K562 (cell line): ENCODE measurements around the gene ROPN1. TPM values are rescaled to one million over a fixed set of nuclear protein-coding genes. Genes with fewer than 3 reads are reported as not detected.
"Not testable (repeated sequence)": the region's sequence is repeated elsewhere in the genome, so short reads cannot be mapped to it uniquely, and the experiment has no call there.

ENCODE experiments used
- ATAC-seq: fragments of 200-7000 bp; cut with Tn5 transposase; 3 replicates; pipeline ENCODE4 v1.9.1; 2020; ENCODE audit warnings: moderate library complexity
- BruUV-seq: library from RNA; stranded (reverse); fragments of 400-500 nt; replicated peaks from 2 replicates; lab custom pipeline; 2021; lab: Mats Ljungman, UMichigan
- CTCF ChIA-PET: fragments of 300-600 bp; formaldehyde crosslinking; extraction: SDS; loops from one replicate; lab custom pipeline; 2021; ENCODE audit warnings: low intra/inter-chr PET ratio; lab: Yijun Ruan, JAX
- POLR2A ChIA-PET: fragments of 300-600, 350-650 bp; sonication (Branson Sonifier 250); formaldehyde crosslinking; extraction: SDS; loops from one replicate; lab custom pipeline; 2021; ENCODE audit warnings: antibody characterized with exemption, inconsistent platforms; lab: Yijun Ruan, JAX
- DNase-seq, 4 experiments: peaks; one replicate each; pipeline versions ENCODE4 v3.0.0 to v3.0.0-alpha.2; 2011 to 2018; ENCODE audit warnings: low spot score in 3 of 4, mixed read lengths in 3 of 4; ENCODE audit errors: extremely low read depth in 1 of 4
- FAIRE-seq: peaks from 2 replicates; lab custom pipeline; 2011; peaks lifted over from hg19 to GRCh38; lab: Jason Lieb, UNC
- H2AFZ ChIP-seq: 2 replicates; pipeline ENCODE4 v1.6.0; 2011; ENCODE audit warnings: low read depth, low read length, control low read depth, inconsistent platforms
- H3K27ac ChIP-seq: fragments of 200-600 bp; 3 replicates; pipeline ENCODE4 v1.8.0; 2011; ENCODE audit warnings: low read depth, mild to moderate bottlenecking, control low read depth, inconsistent platforms, low read length, moderate library complexity, mixed read lengths; ENCODE audit errors: extremely low read depth
- H3K27me3 ChIP-seq, 2 experiments: fragments of 300-600 bp in 1 of 2; 2 replicates in 1 of 2; 3 replicates in 1 of 2; pipeline versions ENCODE4 v1.6.0 to v1.8.0; 2011; ENCODE audit warnings: inconsistent platforms in 2 of 2, low read length in 2 of 2, mild to moderate bottlenecking in 1 of 2, mixed read lengths in 1 of 2, moderate library complexity in 1 of 2; ENCODE audit not compliant: control insufficient read depth in 2 of 2, insufficient read depth in 2 of 2
- H3K36me3 ChIP-seq: fragments of 300-600 bp; 3 replicates; pipeline ENCODE4 v1.8.0; 2011; ENCODE audit warnings: mild to moderate bottlenecking, low read length, inconsistent platforms; ENCODE audit not compliant: control insufficient read depth, insufficient read depth
- H3K4me1 ChIP-seq, 2 experiments: fragments of 200-600 bp in 1 of 2; replicated peaks in 1 of 2; 2 replicates in 1 of 2; 3 replicates in 1 of 2; pipeline versions ENCODE4 v1.5.1 to v1.8.0; 2011; ENCODE audit warnings: inconsistent platforms in 2 of 2, low read length in 2 of 2, mild to moderate bottlenecking in 1 of 2, mixed read lengths in 1 of 2, moderate library complexity in 1 of 2; ENCODE audit not compliant: control insufficient read depth in 2 of 2, insufficient read depth in 2 of 2
- H3K4me2 ChIP-seq: 2 replicates; pipeline ENCODE4 v1.6.1; 2011; ENCODE audit warnings: low read length, control low read depth, inconsistent platforms, mixed read lengths; ENCODE audit not compliant: insufficient read depth
- H3K4me3 ChIP-seq: fragments of 200-600 bp; sonication (generic), shearing (Covaris generic); 2 replicates; pipeline ENCODE4 v1.5.1; 2016; ENCODE audit warnings: control low read depth, inconsistent platforms
- H3K79me2 ChIP-seq: fragments of 200-600 bp; 3 replicates; pipeline ENCODE4 v1.8.0; 2011; ENCODE audit warnings: low read length, inconsistent platforms; ENCODE audit not compliant: control insufficient read depth, insufficient read depth
- H3K9ac ChIP-seq, 2 experiments: 2 replicates each; pipeline versions ENCODE4 v1.6.0 to v1.6.1; 2011; ENCODE audit warnings: low read depth in 2 of 2, low read length in 2 of 2, control low read depth in 1 of 2, inconsistent platforms in 1 of 2, mild to moderate bottlenecking in 1 of 2, mixed read lengths in 1 of 2; ENCODE audit not compliant: insufficient read depth in 1 of 2
- H3K9me1 ChIP-seq: one replicate; pipeline ENCODE4 v1.6.0; 2011; ENCODE audit warnings: inconsistent platforms, mild to moderate bottlenecking, low read length, moderate library complexity; ENCODE audit not compliant: control insufficient read depth, insufficient read depth
- H3K9me3 ChIP-seq: replicated peaks from 2 replicates; pipeline ENCODE4 v1.5.1; 2011; ENCODE audit warnings: low read depth, low read length, inconsistent platforms; ENCODE audit not compliant: control insufficient read depth, insufficient read depth
- H4K20me1 ChIP-seq: replicated peaks from 2 replicates; pipeline ENCODE4 v1.6.1; 2011; ENCODE audit warnings: low read length, inconsistent platforms, mixed read lengths; ENCODE audit not compliant: control insufficient read depth, insufficient read depth
- BRD9 ChIP-seq: fragments of 450-650 bp; IDR thresholded peaks from 2 replicates; pipeline ENCODE4 v1.6.1; 2018; ENCODE audit warnings: low read depth; ENCODE audit not compliant: partially characterized antibody
- CAMTA2 ChIP-seq: fragments of 250-450 bp; sonication (Bioruptor Pico); conservative IDR thresholded peaks from 2 replicates; pipeline ENCODE4 v1.5.1; 2022
- CBFA2T3 ChIP-seq: fragments of 450-650 bp; IDR thresholded peaks from 2 replicates; pipeline ENCODE4 v1.6.1; 2017
- CBX5 ChIP-seq: IDR thresholded peaks from 2 replicates; pipeline ENCODE4 v1.6.1; 2014; ENCODE audit warnings: low read depth, borderline replicate concordance
- CSDE1 ChIP-seq, 2 experiments: fragments of 450-650 bp; IDR thresholded peaks; 2 replicates each; pipeline ENCODE4 v1.6.1; 2016; ENCODE audit warnings: mild to moderate bottlenecking in 1 of 2
- E2F3 ChIP-seq: fragments of 250-450 bp; sonication (Bioruptor Pico); IDR thresholded peaks from 2 replicates; pipeline ENCODE4 v1.4.0; 2020; ENCODE audit warnings: mild to moderate bottlenecking
- EHMT2 ChIP-seq: fragments of 450-650 bp; IDR thresholded peaks from 2 replicates; pipeline ENCODE4 v1.6.1; 2018; ENCODE audit warnings: antibody characterized with exemption
- HCFC1 ChIP-seq: IDR thresholded peaks from 2 replicates; pipeline ENCODE4 v1.6.1; 2012; ENCODE audit warnings: low read depth, low read length, improper control_type of control experiment
- MAZ ChIP-seq, 2 experiments: fragments of 450-650 bp in 1 of 2; sonication (generic) in 1 of 2; formaldehyde crosslinking; IDR thresholded peaks in 1 of 2; conservative IDR thresholded peaks in 1 of 2; 2 replicates each; pipeline versions ENCODE4 v1.4.0 to v1.5.0; 2020; ENCODE audit warnings: mild to moderate bottlenecking in 1 of 2, missing genetic modification reagents in 1 of 2
- MCM2 ChIP-seq: fragments of 450-650 bp; IDR thresholded peaks from 2 replicates; pipeline ENCODE4 v1.6.1; 2017; ENCODE audit warnings: low read depth, mild to moderate bottlenecking
- NONO ChIP-seq, 2 experiments: fragments of 200-400 bp in 1 of 2; fragments of 450-650 bp in 1 of 2; formaldehyde crosslinking in 1 of 2; IDR thresholded peaks; 2 replicates each; pipeline ENCODE4 v1.6.1; 2017; ENCODE audit warnings: low read depth in 2 of 2, mild to moderate bottlenecking in 2 of 2, moderate library complexity in 2 of 2, low read length in 1 of 2
- PTBP1 ChIP-seq: fragments of 200-400 bp; formaldehyde crosslinking; IDR thresholded peaks from 2 replicates; pipeline ENCODE4 v1.6.1; 2017; ENCODE audit warnings: low read depth, low read length
- PTTG1 ChIP-seq: fragments of 450-650 bp; IDR thresholded peaks from 2 replicates; pipeline ENCODE4 v1.6.1; 2016; ENCODE audit warnings: low read depth, mild to moderate bottlenecking, missing genetic modification characterization, missing compliant biosample characterization
- XRCC5 ChIP-seq: fragments of 200-400 bp; formaldehyde crosslinking; IDR thresholded peaks from 2 replicates; pipeline ENCODE4 v1.6.1; 2017; ENCODE audit warnings: low read depth, mild to moderate bottlenecking, low read length
- WGBS: fragments of 100-300 bp; shearing (Covaris generic); methylation state at CpG from one replicate; pipeline ENCODE4 v1.1.6; 2016; ENCODE audit warnings: low coverage, mixed read lengths; ENCODE audit not compliant: insufficient coverage; ENCODE audit errors: missing lambda C conversion rate; 5-methylcytosine and 5-hydroxymethylcytosine counted together
- in situ Hi-C: fragments of 300-500 bp; cut with MboI; formaldehyde crosslinking; loops from 4 replicates; pipeline ENCODE4 v1.15.0; 2018; ENCODE audit warnings: inconsistent platforms, mixed read lengths
- intact Hi-C: fragments of 100-400 bp; cut with micrococcal nuclease; formaldehyde crosslinking; loops from 2 replicates; pipeline ENCODE4 v1.14.2; 2022
- polyA plus RNA-seq, 8 experiments: library from polyadenylated mRNA; depleted of rRNA in 4 of 8; stranded (reverse) in 5 of 8; unstranded in 3 of 8; fragments of >200 nt; fragmentation: Nextera tagmentation in 2 of 8; fragmentation: Illumina TruSeq in 1 of 8; extraction: Ambion mirVana in 2 of 8; extraction: Trizol in 1 of 8; gene quantifications; 2 replicates each; pipeline versions ENCODE4 v1.2.1 to v1.2.3, GENCODE V29; 2011 to 2014; ENCODE audit warnings: inconsistent platforms in 1 of 8, missing spikeins in 1 of 8
- total RNA-seq, 7 experiments: library from RNA; depleted of rRNA in 6 of 7; stranded (reverse); fragments of >200 nt in 6 of 7; fragmentation: Illumina TruSeq in 2 of 7; extraction: Trizol in 2 of 7; gene quantifications; 2 replicates each; pipeline versions ENCODE4 v1.2.1 to v1.2.3, GENCODE V29; 2011 to 2021; ENCODE audit warnings: low replicate concordance in 1 of 7

ROPN1 gene
- total and polyA plus RNA-seq, 9 of the 15 experiments (the other 6 are each of a cell fraction or from before 2014, with no cell fraction given), result not detected

DNA sequence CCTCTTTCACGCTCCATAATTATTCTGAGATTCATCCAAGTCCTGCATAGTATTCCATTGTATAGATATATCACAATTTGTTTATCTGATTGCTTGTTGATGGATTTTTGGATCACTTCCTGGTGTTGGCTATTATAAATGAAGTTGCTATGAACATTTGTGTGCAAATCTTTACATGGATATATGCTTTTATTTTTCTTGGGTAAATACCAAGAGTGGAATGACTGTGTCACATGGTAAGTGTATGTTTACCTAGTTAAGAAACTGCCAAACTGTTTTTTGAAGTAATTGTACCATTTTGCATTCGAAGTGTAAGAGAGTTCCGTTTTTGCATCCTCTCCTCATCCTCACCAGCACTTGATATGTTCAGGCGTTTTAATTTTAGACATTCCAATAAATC lies 34.6 kb upstream of the ROPN1 start:
- ChIA-PET CTCF (no interaction called here), POLR2A (interaction anchor here (0.6 kb wide), 1 partner anchor 436 kb away, joined by 4 read pairs; no protein-coding TSS in a partner anchor)
- 3% methylated on average over 4 of the region's 4 CpGs for WGBS
- Histone ChIP-seq H3K4me2 (no peak overlapping the region), H3K36me3 (no peaks in the 10 kb centered on the region), H4K20me1 (no peaks in the 10 kb centered on the region), H3K9me3 (no peaks in the 10 kb centered on the region), H2AFZ (no peak overlapping the region), H3K27ac (no peak overlapping the region), H3K9me1 (no peaks in the 10 kb centered on the region), H3K9ac (no peak overlapping the region), H3K4me1 (no peaks in the 10 kb centered on the region), H3K27me3 (peaks cover 3 to 9% of the 10 kb centered on the region in 2 experiments; a peak in 3 of 5 replicates), H3K4me3 (no peak overlapping the region), H3K79me2 (no peaks in the 10 kb centered on the region)
- in situ Hi-C loops, result no loop called here
- FAIRE-seq (no peak), ATAC-seq (no peak), DNase-seq (no peak)
- TF ChIP-seq CBX5 (no peak), E2F3 (CRISPR knock-in tag) (no peak), CBFA2T3 (no peak), PTBP1 (no peak), EHMT2 (no peak), PTTG1 (tag) (no peak), XRCC5 (no peak), MCM2 (no peak), CAMTA2 (no peak), BRD9 (no peak), NONO (IDR thresholded peaks at IDR 0.05; ENCODE audit: low read depth in 2 of 2, low read length in 1 of 2) (no peak), MAZ (CRISPR knock-in tag; conservative IDR thresholded peaks at IDR 0.05 in 1 of 2, IDR thresholded peaks at IDR 0.05 in 1 of 2) (no peak), HCFC1 (no peak), CSDE1 (IDR thresholded peaks at IDR 0.05) (no peak)
- BruUV-seq, result no TSS peak
- intact Hi-C loops, result no loop called here

DNA sequence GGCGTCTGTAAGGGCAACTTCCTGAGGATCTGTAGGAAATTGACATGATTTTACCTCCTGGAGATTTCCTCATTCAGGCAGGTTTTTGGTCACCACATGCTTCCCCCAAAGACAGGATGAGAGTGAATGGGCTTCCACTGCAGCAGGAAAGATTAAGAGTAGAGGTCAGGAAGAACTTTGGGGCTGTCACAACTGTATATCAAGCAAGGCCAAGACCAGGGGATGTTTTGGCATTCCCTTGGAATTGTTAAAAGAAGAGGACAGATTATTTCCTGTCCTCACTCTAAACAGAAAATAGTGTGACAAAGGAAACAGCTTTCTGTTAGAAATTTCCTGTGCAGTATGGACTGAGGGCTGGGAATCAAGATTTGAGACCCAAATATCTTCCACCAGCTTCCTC lies 31.6 kb upstream of the ROPN1 start:
- FAIRE-seq, H3K4me3 ChIP-seq, in situ Hi-C loops, H3K9me1 ChIP-seq, H3K36me3 ChIP-seq, H3K4me1 ChIP-seq, H3K9ac ChIP-seq, H4K20me1 ChIP-seq, CTCF ChIA-PET, H3K4me2 ChIP-seq, H3K27ac ChIP-seq, BruUV-seq, H3K27me3 ChIP-seq, H3K79me2 ChIP-seq, intact Hi-C loops, DNase-seq, H2AFZ ChIP-seq, ATAC-seq, H3K9me3 ChIP-seq: not testable (repeated sequence)
- POLR2A ChIA-PET, result interaction anchor here (0.6 kb wide), 1 partner anchor 437 kb away, joined by 3 read pairs; no protein-coding TSS in a partner anchor
- no CpG with 5 or more reads among the region's 1 CpG for WGBS
